ENCODE data around the gene CMIP.

The CMIP gene

GRCh38 chr16:81709016-81709900, 264.6 kb downstream of the CMIP start:
- Histone ChIP-seq H3K27ac (no peak overlapping the region), H3K27me3 (no peaks in the 10 kb centered on the region), H3K4me1 (peaks cover 0 to 14% (median 5%) of the 10 kb centered on the region in 4 donors), H3K9me3 (no peaks in the 10 kb centered on the region), H3K4me3 (no peak overlapping the region), H3K36me3 (peaks cover 7 to 47% (median 46%) of the 10 kb centered on the region in 3 donors)
- intact Hi-C loops (cut with DNase I; ENCODE audit: low total_unique reads), result no loop called here
- no peak for TF ChIP-seq CTCF (IDR thresholded peaks at IDR 0.05)
- no peak for DNase-seq

- H3K36me3 ChIP-seq, result peaks cover 7 to 41% (median 41%) of the 10 kb centered on the region in 3 donors
- intact Hi-C loops (cut with DNase I; ENCODE audit: low total_unique reads), result no loop called here
Measured at GRCh38 chr16:81710044-81710443, 265.4 kb downstream of the CMIP start.

GRCh38 chr16:81710596-81710995, 266.0 kb downstream of the CMIP start:
- DNase-seq, result no peak
- Histone ChIP-seq H3K27me3 (no peaks in the 10 kb centered on the region), H3K9me3 (no peaks in the 10 kb centered on the region), H3K4me1 (peaks cover 0 to 14% (median 5%) of the 10 kb centered on the region in 4 donors), H3K27ac (no peak overlapping the region), H3K4me3 (no peak overlapping the region), H3K36me3 (peaks cover 3 to 36% (median 36%) of the 10 kb centered on the region in 3 donors)
- intact Hi-C loops (cut with DNase I; ENCODE audit: low total_unique reads), result no loop called here
- TF ChIP-seq CTCF (IDR thresholded peaks at IDR 0.05), result no peak

More at GRCh38 chr16:81710044-81710443, 265.4 kb downstream of the CMIP start:
- no peak overlapping the region for H3K4me3 ChIP-seq
- H3K9me3 ChIP-seq, result no peaks in the 10 kb centered on the region
- H3K4me1 ChIP-seq, result peaks cover 0 to 14% (median 5%) of the 10 kb centered on the region in 4 donors
- DNase-seq, result no peak
- no peak overlapping the region for H3K27ac ChIP-seq
- TF ChIP-seq CTCF (IDR thresholded peaks at IDR 0.05), result no peak
- no peaks in the 10 kb centered on the region for H3K27me3 ChIP-seq

- DNase-seq, result no peak
Measured at GRCh38 chr16:81711657-81712319, 267.2 kb downstream of the CMIP start.

GRCh38 chr16:81712681-81713080, 268.1 kb downstream of the CMIP start:
- DNase-seq, result no peak
- Histone ChIP-seq H3K4me3 (no peak overlapping the region), H3K27me3 (no peaks in the 10 kb centered on the region), H3K4me1 (peaks cover 0 to 14% (median 5%) of the 10 kb centered on the region in 4 donors), H3K9me3 (no peaks in the 10 kb centered on the region), H3K27ac (no peak overlapping the region), H3K36me3 (peaks cover 0 to 15% (median 15%) of the 10 kb centered on the region in 3 donors)
- TF ChIP-seq CTCF (IDR thresholded peaks at IDR 0.05), result no peak
- intact Hi-C loops (cut with DNase I; ENCODE audit: low total_unique reads), result no loop called here

More at GRCh38 chr16:81711657-81712319, 267.2 kb downstream of the CMIP start:
- no peak for TF ChIP-seq CTCF (IDR thresholded peaks at IDR 0.05)
- H3K9me3 ChIP-seq, result no peaks in the 10 kb centered on the region
- no peak overlapping the region for H3K4me3 ChIP-seq
- H3K4me1 ChIP-seq, result peaks cover 0 to 14% (median 5%) of the 10 kb centered on the region in 4 donors
- H3K27ac ChIP-seq, result no peak overlapping the region
- peaks cover 0 to 24% (median 24%) of the 10 kb centered on the region in 3 donors for H3K36me3 ChIP-seq
- no peaks in the 10 kb centered on the region for H3K27me3 ChIP-seq
- intact Hi-C loops (cut with DNase I; ENCODE audit: low total_unique reads), result no loop called here
